HUDEP-2 (cell line): Measurements from ENCODE around the gene MRPL17.

Experiments
- DNase-seq, 76 experiments: peaks; one replicate each; lab custom pipeline; 2025; ENCODE audit not compliant: unreplicated experiment in 76 of 76; lab: John Stamatoyannopoulos, UW

Gene MRPL17

DNA sequence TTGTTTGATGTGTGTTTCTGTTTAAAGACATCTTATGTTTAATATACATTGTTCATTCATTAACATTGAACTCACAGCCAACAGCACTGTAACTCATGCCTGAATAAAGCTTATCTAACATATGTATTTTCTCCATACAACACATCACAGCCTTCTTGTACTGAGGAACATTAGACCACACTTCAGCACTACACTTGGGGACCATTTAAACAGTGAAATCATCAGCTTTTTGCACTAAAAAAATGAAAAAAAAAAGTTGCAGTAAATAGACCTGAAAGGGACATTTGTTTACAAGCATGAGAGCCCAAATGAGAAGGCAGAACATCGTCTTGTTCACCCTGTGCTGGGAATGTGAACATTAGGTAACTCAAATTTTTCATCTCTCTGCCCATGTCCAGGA lies 48.6 kb downstream of the MRPL17 start:
- DNase-seq = no peak

DNA sequence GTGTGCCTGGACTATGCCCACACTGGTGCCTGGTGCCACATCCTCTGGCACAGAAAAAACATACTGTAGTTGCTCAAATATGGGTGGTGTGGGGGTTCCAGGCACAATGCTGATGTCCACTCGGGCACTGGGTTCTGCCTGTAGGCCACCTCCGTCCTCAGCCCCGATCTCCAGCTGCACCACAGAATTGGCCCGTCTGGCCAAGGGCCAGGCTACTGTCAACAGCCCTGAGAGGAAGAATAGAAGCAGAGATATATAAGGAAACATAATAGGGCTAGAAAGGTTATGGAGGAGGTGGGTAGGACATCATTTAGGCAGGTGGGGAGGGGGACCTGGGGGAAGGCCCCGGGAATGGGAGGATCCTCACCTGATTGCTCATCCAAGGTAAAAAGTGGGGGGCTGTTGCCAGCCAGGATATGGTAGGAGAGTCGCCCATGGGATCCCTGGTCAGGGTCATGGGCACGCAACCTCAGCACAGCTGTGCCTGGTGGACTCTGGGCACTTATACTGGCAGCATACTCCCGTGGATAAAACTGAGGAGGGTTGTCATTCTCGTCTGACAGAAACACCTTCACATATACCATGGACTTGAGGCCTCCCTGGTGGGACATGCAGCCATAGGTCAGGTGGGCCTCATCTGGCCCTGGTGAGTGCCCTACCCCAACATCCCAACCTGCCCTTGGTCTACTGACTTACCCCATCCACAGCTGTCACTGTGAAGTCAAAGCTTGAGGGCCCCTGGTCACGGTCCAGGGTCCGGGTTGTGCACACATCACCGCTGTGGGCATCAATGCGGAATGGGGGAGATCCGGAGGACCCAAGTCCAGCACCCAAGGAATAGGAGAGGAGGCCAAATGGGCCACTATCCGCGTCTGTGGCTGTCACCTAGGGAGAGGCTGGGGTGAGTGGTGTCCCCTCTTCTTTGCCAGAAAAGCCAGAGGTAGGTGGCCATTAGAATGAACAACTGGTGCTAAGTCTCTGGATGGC lies 49.4 kb downstream of the MRPL17 start:
- no peak for DNase-seq

DNA sequence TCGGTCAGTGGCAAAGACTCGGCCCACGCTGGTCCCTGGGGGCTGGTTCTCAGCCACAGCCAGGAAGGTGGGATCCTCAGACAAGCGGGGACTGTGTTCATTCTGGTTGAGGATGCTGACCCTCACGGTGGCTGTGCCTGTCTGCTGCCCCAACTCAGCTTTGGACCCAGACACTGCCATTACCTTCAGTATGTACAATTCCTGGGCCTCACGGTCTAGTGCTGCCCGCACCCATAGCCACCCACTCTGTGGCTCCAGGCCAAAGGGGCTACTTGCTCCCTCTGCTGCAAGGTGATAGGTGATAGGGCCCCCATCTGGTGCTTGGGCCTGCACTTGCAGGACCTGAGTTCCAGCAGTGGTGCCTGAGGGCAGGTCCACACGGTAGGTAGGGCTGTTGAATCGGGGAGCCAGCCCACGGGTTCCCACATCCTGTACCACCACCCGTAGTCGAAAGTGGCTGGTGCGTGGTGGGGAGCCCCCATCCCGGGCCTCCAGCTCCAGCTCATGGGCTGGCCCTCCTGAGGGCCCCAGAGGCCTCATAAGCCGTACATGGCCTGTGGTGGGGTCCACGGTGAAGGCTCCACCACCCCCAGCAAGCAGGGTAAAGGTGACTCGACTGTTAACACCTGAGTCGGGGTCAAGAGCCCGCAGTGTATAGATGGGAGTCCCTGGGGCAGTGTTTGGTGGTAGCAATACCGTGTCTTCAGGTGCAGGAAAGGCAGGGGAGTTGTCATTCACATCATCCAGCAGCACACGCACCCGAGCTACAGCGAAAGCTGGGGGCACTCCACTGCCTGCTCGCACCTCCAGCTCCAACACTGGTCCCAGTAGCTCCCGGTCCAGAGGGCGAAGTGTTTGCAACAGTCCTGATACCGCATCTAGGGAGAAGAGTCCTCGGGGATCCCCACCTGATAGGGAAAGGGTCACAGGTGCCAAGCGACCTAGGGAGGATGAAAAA lies 50.7 kb downstream of the MRPL17 start:
- no peak for DNase-seq

DNA sequence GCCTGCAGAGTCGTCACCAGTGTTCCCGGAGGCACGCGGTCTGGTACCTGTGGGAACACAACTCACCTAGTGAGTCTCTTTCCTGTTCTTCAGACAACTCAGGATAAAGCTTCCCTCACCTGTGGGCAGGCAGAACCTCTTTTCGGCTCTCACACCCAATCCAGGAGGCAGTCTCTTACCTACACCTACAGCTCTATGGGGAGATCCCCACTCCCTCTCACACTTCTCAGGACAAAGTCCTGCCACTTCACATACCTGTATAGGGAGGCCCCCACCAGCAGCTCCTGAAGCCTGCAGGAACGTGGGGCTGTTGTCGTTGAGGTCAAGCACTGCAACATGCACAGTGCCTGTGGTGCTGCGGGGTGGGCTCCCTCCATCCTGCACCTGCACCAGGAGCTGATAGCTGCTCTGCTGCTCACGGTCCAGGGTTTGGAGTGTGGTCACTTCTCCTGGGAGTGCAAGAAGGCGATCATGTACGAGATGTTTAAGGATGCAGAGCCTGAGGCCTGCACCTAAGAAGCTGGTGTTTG lies 51.7 kb downstream of the MRPL17 start:
- DNase-seq = no peak

DNA sequence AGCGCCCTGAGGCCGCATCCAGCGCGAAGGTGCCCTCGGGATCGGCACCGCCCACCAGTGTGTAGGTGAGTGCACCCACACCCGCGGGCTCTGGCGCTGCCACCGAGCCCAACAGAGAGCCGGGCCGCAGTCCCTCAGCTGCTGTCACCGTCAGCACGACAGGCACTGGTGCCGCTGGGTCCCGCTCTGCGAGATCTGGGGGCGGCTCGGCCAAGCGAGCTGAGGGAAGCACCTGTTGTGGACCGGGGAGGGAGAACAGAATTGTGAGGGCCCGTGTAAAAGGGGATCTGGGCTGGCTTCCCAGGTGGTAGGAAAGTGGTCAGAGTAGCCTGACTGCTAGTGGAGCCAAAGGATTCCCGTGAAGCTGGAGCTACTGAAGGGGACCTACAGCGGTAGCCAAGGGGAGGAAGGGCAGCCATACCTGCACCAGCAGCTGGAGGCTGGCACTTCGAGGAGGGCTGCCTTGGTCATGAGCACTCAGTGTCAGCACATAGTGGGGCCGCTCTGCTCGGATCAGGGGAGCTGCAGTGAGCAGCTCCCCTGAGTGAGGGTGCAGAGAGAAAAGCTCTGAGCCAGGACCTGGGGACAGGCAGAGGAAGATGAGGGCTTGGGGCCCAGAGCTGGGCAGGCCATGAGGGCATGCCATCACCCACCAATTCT lies 52.4 kb downstream of the MRPL17 start:
- DNase-seq = no peak
